Measurements from ENCODE around the gene ZYG11B. TPM values are rescaled to one million over a fixed set of nuclear protein-coding genes. Genes with fewer than 3 reads are reported as not detected.

Gene ZYG11B
- total and polyA plus RNA-seq, 9 of the 15 experiments (the other 6 are each of a cell fraction or from before 2014, with no cell fraction given): 4.9 to 22.2 (median 12.2) TPM

DNA sequence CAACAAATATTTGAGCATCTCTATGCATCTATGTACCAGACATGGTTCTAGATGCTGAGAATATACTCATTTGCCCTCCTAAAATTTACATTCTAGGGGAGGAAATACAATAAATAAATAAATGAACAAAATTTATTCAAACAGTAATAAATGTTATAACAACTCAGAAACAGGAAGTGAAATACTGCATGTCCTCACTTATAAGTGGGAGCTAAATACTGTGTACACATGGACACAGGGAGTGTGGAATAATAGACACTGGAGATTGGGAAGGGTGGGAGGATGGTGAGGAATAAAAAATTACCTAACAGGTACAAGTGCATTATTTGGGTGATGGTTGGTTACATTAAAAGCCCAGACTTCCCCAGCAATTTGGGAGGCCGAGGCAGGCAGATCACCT, 32.4 kb upstream of the ZYG11B start (continued):
- TF ChIP-seq SIX5 (IDR thresholded peaks at IDR 0.05; ENCODE audit: borderline replicate concordance in 1 of 2, insufficient read depth in 1 of 2, low read depth in 1 of 2, low read length in 2 of 2): no peak
- TF ChIP-seq NFIC (IDR thresholded peaks at IDR 0.05): no peak
- no peak for TF ChIP-seq NCOA2 (IDR thresholded peaks at IDR 0.05; ENCODE audit: partially characterized antibody in 2 of 2)
- no peak for TF ChIP-seq PCBP2 (IDR thresholded peaks at IDR 0.05; ENCODE audit: low read depth, low read length, poor library complexity, severe bottlenecking)
- TF ChIP-seq NFYB (IDR thresholded peaks at IDR 0.05; ENCODE audit: extremely low read depth, insufficient read length): no peak
- no peak for TF ChIP-seq PREB (CRISPR knock-in tag; IDR thresholded peaks at IDR 0.05)
- no peak for TF ChIP-seq ZNF311 (CRISPR knock-in tag; IDR thresholded peaks at IDR 0.05)
- TF ChIP-seq CEBPG (CRISPR knock-in tag; IDR thresholded peaks at IDR 0.05): no peak
- TF ChIP-seq CEBPG (tag; conservative IDR thresholded peaks at IDR 0.05 in 1 of 2, IDR thresholded peaks at IDR 0.05 in 1 of 2): no peak
- TF ChIP-seq HOXB6 (CRISPR knock-in tag; IDR thresholded peaks at IDR 0.05; ENCODE audit: borderline replicate concordance): no peak
- TF ChIP-seq CBFB (CRISPR knock-in tag; IDR thresholded peaks at IDR 0.05): no peak

All from K562 (cell line).